ENCODE measurements around the gene ZNF665. TPM values are rescaled to one million over a fixed set of nuclear protein-coding genes. Genes with fewer than 3 reads are reported as not detected.

The ZNF665 gene
- total RNA-seq, 1 experiment from 2014 or later, result 0.77 TPM

DNA sequence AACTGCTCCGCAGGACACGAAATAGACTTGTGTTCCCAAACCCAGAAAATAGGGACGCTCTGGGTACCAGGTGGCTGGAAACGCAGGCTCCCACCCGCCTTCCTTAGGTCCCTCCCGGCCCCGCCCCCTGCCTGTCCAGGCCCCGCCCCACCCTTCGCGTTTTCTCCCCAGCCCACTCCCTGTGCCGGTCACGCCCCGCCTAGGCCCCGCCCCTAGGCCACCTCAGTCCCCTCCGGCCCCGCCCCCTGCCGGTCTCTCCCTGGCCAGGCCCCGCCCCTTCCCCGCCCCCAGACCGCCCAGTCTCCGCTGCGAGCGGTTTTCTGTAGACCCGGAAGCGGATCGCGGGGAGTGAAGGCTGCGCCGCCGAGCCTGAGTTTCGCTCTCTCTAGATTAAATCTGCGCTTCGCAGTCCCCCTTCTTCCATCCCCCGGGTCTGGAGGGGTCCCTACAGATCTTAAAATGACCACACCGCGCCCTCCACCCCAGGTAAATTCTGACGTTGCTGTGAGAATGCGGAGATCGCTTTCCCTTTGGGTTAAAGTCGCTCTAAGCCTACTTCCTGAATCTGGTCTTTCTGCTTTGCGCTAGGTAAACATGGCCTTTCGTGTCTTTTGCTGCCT lies 3.7 kb upstream of the ZNF665 start:
- peaks cover 31% of the 10 kb centered on the region for H3K9me3 ChIP-seq (ENCODE audit: low read length)
- no peaks in the 10 kb centered on the region for H3K27me3 ChIP-seq (ENCODE audit: low read length)
- peak overlapping the region; percentile 17; the same call in 1 of the 2 replicates for H3K27ac ChIP-seq (ENCODE audit: low read length)
- no peaks in the 10 kb centered on the region for H3F3A ChIP-seq (ENCODE audit: low read length, unreplicated experiment)
- ChIA-PET POLR2A (ENCODE audit: unreplicated experiment) (no interaction called here), CTCF (interaction anchor here (0.7 kb wide), 1 partner anchor 237 kb away, joined by 5 read pairs; no protein-coding TSS in a partner anchor)
- ATAC-seq, result peak; percentile 71
- peak overlapping the region; percentile 64 for H3K9ac ChIP-seq (ENCODE audit: low read length)
- no peaks in the 10 kb centered on the region for H3K9me2 ChIP-seq (replicated peaks; ENCODE audit: low read length)
- intact Hi-C loops (cut with micrococcal nuclease), result loop anchor here (5.0 to 10.0 kb wide), 3 partner anchors 95 to 198 kb away; partner anchors contain the start of genes ZNF160, ZNF765 and ZNF845
- H3K4me3 ChIP-seq (ENCODE audit: low read length), result peak overlapping the region; percentile 81
- no peaks in the 10 kb centered on the region for H4K20me1 ChIP-seq (ENCODE audit: low read length)
- H2AFZ ChIP-seq (ENCODE audit: low read length), result peak overlapping the region; percentile 84
- TSS peak; percentile 72 for BruUV-seq (replicated peaks)
- H3K79me2 ChIP-seq (ENCODE audit: low read length), result peaks cover 8% of the 10 kb centered on the region; the same call in 1 of the 2 replicates
- TF ChIP-seq, protein P1, sequence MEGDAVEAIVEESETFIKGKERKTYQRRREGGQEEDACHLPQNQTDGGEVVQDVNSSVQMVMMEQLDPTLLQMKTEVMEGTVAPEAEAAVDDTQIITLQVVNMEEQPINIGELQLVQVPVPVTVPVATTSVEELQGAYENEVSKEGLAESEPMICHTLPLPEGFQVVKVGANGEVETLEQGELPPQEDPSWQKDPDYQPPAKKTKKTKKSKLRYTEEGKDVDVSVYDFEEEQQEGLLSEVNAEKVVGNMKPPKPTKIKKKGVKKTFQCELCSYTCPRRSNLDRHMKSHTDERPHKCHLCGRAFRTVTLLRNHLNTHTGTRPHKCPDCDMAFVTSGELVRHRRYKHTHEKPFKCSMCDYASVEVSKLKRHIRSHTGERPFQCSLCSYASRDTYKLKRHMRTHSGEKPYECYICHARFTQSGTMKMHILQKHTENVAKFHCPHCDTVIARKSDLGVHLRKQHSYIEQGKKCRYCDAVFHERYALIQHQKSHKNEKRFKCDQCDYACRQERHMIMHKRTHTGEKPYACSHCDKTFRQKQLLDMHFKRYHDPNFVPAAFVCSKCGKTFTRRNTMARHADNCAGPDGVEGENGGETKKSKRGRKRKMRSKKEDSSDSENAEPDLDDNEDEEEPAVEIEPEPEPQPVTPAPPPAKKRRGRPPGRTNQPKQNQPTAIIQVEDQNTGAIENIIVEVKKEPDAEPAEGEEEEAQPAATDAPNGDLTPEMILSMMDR (conservative IDR thresholded peaks at IDR 0.05; ENCODE audit: low read depth, low read length), result no peak
- TF ChIP-seq EZH2 (IDR thresholded peaks at IDR 0.05; ENCODE audit: low read length, unreplicated experiment), result no peak
- no peak for TF ChIP-seq EZH2phosphoT487 (IDR thresholded peaks at IDR 0.05; ENCODE audit: borderline replicate concordance, low read length)
- H3K36me3 ChIP-seq (ENCODE audit: low read depth, low read length), result peaks cover 31% of the 10 kb centered on the region
- peaks cover 6% of the 10 kb centered on the region; the same call in 1 of the 2 replicates for H3K4me1 ChIP-seq (ENCODE audit: insufficient read depth, low read length)
- H3K4me2 ChIP-seq (ENCODE audit: low read length), result peak overlapping the region; percentile 71
- DNase-seq, result peak; percentile 81

DNA sequence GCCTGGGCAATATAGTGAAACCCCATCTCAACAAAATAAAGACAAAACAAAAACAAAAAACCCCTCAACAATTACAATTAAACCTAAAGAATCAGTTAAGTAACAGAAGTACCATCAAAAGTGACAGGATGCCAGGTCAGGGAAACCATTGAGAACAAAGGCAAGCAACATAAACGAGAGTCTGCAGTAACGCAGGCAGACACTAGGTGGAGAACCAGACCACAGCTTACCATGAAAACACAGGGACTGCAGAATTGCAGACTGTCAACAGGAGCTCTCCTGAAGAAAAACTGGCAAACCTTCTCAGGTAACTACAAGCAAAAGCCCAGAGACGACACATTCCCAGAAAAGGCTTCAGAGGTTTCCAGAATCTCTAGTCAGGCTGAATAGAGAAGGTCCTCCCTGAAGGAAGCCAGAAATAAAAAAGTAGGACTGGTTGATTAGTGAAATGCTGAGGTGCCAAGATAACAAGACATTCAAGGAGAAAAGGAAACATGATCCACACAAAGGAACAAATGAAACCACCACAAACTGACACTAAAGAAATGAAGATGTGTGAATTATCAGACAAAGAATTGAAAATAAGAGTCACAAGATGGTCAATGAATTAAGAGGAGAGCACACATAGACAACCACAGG lies 2.2 kb upstream of the ZNF665 start:
- Histone ChIP-seq H3K4me3 (ENCODE audit: low read length) (no peak overlapping the region), H3K4me2 (ENCODE audit: low read length) (peak overlapping the region; percentile 17; the same call in 1 of the 2 replicates), H3K9me3 (ENCODE audit: low read length) (peaks cover 18% of the 10 kb centered on the region), H3F3A (ENCODE audit: low read length, unreplicated experiment) (no peaks in the 10 kb centered on the region), H3K27me3 (ENCODE audit: low read length) (no peaks in the 10 kb centered on the region), H3K9me2 (replicated peaks; ENCODE audit: low read length) (no peaks in the 10 kb centered on the region), H3K27ac (ENCODE audit: low read length) (no peak overlapping the region), H3K4me1 (ENCODE audit: insufficient read depth, low read length) (peaks cover 6% of the 10 kb centered on the region; the same call in 1 of the 2 replicates), H3K36me3 (ENCODE audit: low read depth, low read length) (peaks cover 23% of the 10 kb centered on the region), H2AFZ (ENCODE audit: low read length) (peak overlapping the region; percentile 32; the same call in 1 of the 2 replicates), H4K20me1 (ENCODE audit: low read length) (no peaks in the 10 kb centered on the region), H3K79me2 (ENCODE audit: low read length) (peaks cover 10% of the 10 kb centered on the region; the same call in 1 of the 2 replicates), H3K9ac (ENCODE audit: low read length) (no peak overlapping the region)
- BruUV-seq (replicated peaks), result no TSS peak
- POLR2A ChIA-PET (ENCODE audit: unreplicated experiment), result interaction anchor here (0.7 to 0.9 kb wide), 2 partner anchors 138 to 162 kb away, joined by 3 to 4 read pairs; partner anchors contain the start of gene ZNF845
- TF ChIP-seq EZH2phosphoT487 (IDR thresholded peaks at IDR 0.05; ENCODE audit: borderline replicate concordance, low read length), result no peak
- TF ChIP-seq, protein P1 (conservative IDR thresholded peaks at IDR 0.05; ENCODE audit: low read depth, low read length), result peak; percentile 97
- CTCF ChIA-PET, result interaction anchor here (0.6 to 1.0 kb wide), 4 partner anchors 59 to 835 kb away, joined by 3 to 5 read pairs (median 4); partner anchors contain the start of gene ZNF677
- peak; percentile 62 for ATAC-seq
- intact Hi-C loops (cut with micrococcal nuclease), result loop anchor here (1.0 to 10.0 kb wide), 4 partner anchors 93 to 199 kb away; partner anchors contain the start of genes ZNF160, ZNF525, ZNF765 and ZNF845
- DNase-seq, result peak; percentile 88
